8988T (cell line): ENCODE measurements around the gene SERTAD4.

Experiments used
- DNase-seq: peaks from one replicate; pipeline ENCODE4 v3.0.0; 2011

SERTAD4 gene

GRCh38 chr1:210233495-210234328, 1.1 kb downstream of the SERTAD4 start:
- DNase-seq = no peak

- DNase-seq = no peak
Observed at GRCh38 chr1:210234329-210234757, 1.7 kb downstream of the SERTAD4 start.

- DNase-seq = no peak
Observed at GRCh38 chr1:210235363-210236053, 2.9 kb downstream of the SERTAD4 start.

GRCh38 chr1:210236386-210236839, 3.8 kb downstream of the SERTAD4 start:
- no peak for DNase-seq

- no peak for DNase-seq
Observed at GRCh38 chr1:210236840-210237409, 4.3 kb downstream of the SERTAD4 start.

GRCh38 chr1:210237479-210237878, 4.9 kb downstream of the SERTAD4 start:
- DNase-seq = no peak

GRCh38 chr1:210237981-210238380, 5.4 kb downstream of the SERTAD4 start:
- DNase-seq = no peak

- no peak for DNase-seq
Observed at GRCh38 chr1:210239349-210240111, 6.9 kb downstream of the SERTAD4 start.

GRCh38 chr1:210241121-210241520, 8.5 kb downstream of the SERTAD4 start:
- no peak for DNase-seq

- DNase-seq = no peak
Observed at GRCh38 chr1:210244746-210245367, 12.3 kb downstream of the SERTAD4 start.

- DNase-seq = no peak
Observed at GRCh38 chr1:210246447-210246846, 13.9 kb downstream of the SERTAD4 start.

GRCh38 chr1:210248341-210248740, 15.7 kb downstream of the SERTAD4 start:
- no peak for DNase-seq

GRCh38 chr1:210250665-210250997, 18.0 kb downstream of the SERTAD4 start:
- peak; percentile 67 for DNase-seq

GRCh38 chr1:210250998-210251679, 18.5 kb downstream of the SERTAD4 start:
- DNase-seq = peak; percentile 83

GRCh38 chr1:210251680-210252490, 19.3 kb downstream of the SERTAD4 start:
- DNase-seq = no peak

- DNase-seq = no peak
Observed at GRCh38 chr1:210252621-210253051, 20.0 kb downstream of the SERTAD4 start.

- DNase-seq = no peak
Observed at GRCh38 chr1:210254298-210254697, 21.7 kb downstream of the SERTAD4 start.

GRCh38 chr1:210257698-210258529, 25.3 kb downstream of the SERTAD4 start:
- DNase-seq = no peak

- no peak for DNase-seq
Observed at GRCh38 chr1:210259561-210259960, 27.0 kb downstream of the SERTAD4 start.

- no peak for DNase-seq
Observed at GRCh38 chr1:210260096-210260495, 27.5 kb downstream of the SERTAD4 start.
